Activated T-cell treated with anti-CD3 and anti-CD28 coated beads, Interleukin-2, amount 50 U/mL, for 72 hours (primary cell): ENCODE results near the gene ZBTB46. TPM values are rescaled to one million over a fixed set of nuclear protein-coding genes. Genes with fewer than 3 reads are reported as not detected.

Experiments used
- ATAC-seq, 2 donors: fragments of 150-1000 bp; cut with Tn5 transposase; replicated peaks in 1 of 2; 2 replicates each; pipeline ENCODE4 v1.10.0; 2021; ENCODE audit warnings: moderate library complexity in 2 of 2, mild to moderate bottlenecking in 1 of 2
- DNase-seq, 2 donors: peaks; one replicate each; pipeline ENCODE4 v3.0.0; 2021 to 2022; ENCODE audit warnings: mixed read lengths in 1 of 2
- H3K27ac Mint-ChIP-seq: one replicate; pipeline ENCODE4 v1.8.0; 2022; ENCODE audit warnings: mild to moderate bottlenecking, moderate library complexity, mixed read lengths
- H3K27me3 Mint-ChIP-seq: one replicate; pipeline ENCODE4 v1.8.0; 2022; ENCODE audit warnings: low read depth, mixed read lengths
- H3K36me3 Mint-ChIP-seq, 2 donors: one replicate each; pipeline ENCODE4 v1.8.0; 2022; ENCODE audit warnings: mixed read lengths in 2 of 2, mild to moderate bottlenecking in 1 of 2; ENCODE audit not compliant: insufficient read depth in 2 of 2
- H3K4me1 Mint-ChIP-seq: one replicate; pipeline ENCODE4 v1.8.0; 2022; ENCODE audit warnings: low read depth, mixed read lengths
- H3K4me3 Mint-ChIP-seq, 2 donors: one replicate each; pipeline ENCODE4 v1.8.0; 2022; ENCODE audit warnings: mild to moderate bottlenecking in 2 of 2, mixed read lengths in 2 of 2, moderate library complexity in 2 of 2
- H3K9me3 Mint-ChIP-seq, 2 donors: one replicate each; pipeline ENCODE4 v1.8.0; 2022; ENCODE audit warnings: mixed read lengths in 2 of 2
- total RNA-seq, 2 donors: library from RNA; stranded (reverse); gene quantifications; one replicate each; pipeline ENCODE4 v1.2.3, GENCODE V29; 2022

Gene ZBTB46
- total RNA-seq, 2 donors from 2014 or later = 2.7 to 8.2 TPM

DNA sequence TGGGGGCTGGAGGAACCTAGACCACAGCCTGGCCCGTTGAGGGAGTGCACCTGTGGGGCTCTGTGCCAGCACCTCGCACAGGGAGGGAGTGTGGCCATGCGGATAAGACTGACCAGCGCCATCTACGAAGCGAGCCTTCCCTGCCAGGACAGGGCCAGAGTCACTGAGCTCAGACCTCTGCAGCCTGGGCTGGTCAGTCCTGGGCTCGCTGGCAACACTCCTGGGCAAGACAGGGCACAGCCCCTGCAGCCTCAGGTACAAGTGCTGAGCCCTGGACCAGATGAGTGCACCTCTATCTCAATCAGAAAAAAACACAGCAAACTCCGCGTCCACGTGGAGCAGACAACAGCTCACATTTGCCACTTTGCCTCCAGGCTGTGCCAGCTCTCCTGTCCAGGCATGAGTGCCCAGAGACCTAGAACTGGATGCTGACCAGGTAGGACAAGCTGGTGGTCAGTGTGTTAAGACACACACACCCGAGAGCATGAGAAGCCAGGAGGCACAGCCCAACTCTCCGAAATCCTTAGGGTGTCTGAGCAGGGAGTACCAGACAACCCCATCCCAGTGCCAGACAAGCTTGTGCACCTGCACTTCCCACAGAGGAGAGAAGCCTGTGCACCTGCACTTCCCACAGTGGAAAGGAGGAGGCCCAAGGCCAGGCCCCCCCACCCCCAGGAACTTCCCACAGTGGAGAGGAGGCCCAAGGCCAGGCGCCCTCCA, 128.2 kb downstream of the ZBTB46 start:
- Mint-ChIP-seq H3K27ac (no peak overlapping the region), H3K9me3 (no peaks in the 10 kb centered on the region), H3K36me3 (peaks cover 1 to 8% of the 10 kb centered on the region in 2 donors), H3K4me3 (no peak overlapping the region), H3K27me3 (no peaks in the 10 kb centered on the region), H3K4me1 (peaks cover 15% of the 10 kb centered on the region)
- ATAC-seq (no peak), DNase-seq (no peak)

DNA sequence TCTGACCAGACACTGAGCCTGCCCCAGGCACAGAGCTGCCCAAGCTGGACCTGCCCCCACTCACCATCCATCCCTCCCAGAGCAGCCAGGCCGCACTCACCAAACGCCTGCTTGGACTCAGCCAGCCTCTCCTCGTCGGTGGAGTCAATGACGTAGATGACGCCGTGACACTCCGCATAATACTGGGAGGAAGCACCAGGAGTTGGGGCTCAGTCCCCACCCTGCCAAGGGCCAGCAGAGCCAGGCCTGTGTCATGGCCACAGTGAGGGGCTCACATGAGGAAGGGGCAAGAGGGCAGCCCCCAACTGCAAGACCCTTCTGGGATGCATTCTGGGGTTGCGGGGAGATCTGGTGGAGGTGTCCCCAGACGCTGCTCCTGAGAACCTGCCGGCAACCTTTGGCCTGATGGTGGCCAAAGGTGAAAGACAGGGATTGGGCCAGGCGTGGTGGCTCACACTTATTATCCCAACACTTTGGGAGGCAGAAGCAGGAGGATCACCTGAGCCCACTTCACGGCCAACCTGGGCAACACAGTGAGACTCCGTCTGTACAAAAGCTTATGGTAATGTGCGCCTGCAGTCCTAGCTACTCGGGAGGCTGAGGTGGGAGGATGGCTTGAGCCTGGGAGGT, 128.9 kb downstream of the ZBTB46 start:
- no peak for ATAC-seq
- DNase-seq = no peak
- Mint-ChIP-seq H3K9me3 (no peaks in the 10 kb centered on the region), H3K27me3 (no peaks in the 10 kb centered on the region), H3K4me3 (no peak overlapping the region), H3K36me3 (peaks cover 1 to 8% of the 10 kb centered on the region in 2 donors), H3K4me1 (peaks cover 15% of the 10 kb centered on the region), H3K27ac (peak overlapping the region; percentile 60)

DNA sequence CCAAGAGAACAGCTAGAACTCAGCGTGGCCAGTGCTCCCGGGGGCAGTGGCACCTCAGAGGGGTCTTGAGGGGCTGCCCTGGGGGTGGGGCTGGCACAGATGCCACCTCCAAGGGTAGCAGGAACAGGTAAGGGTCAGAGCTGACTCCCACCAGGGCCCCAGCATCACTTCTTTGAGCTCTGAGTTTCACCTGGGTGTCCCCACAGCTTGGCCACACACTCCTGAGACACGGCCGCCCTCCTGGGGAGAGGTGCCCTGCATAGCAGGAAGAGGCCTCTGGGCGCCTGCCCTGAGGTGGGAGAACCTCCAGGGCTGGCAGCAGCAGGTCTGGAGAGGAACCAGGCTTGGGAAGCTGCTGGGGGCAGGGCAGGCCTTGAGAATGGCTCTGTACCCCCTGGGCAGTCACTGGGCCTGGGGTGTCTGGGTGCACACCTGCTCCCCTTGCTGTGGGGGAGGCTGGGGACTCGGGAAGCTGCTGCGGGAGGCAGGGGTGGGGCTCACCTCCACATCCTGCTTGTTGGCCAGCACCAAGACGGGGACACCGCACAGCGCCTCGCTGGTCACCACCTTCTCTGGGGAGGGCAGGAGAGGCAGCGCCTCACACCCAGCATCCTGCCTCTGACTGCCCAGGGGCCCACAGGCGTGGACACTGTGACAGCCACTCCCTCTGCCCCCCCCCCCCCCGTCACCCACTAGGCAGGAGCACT, 129.6 kb downstream of the ZBTB46 start:
- Mint-ChIP-seq H3K36me3 (peaks cover 1 to 7% of the 10 kb centered on the region in 2 donors), H3K4me1 (peaks cover 12% of the 10 kb centered on the region), H3K27ac (peak overlapping the region; percentile 57), H3K4me3 (no peak overlapping the region), H3K9me3 (no peaks in the 10 kb centered on the region), H3K27me3 (no peaks in the 10 kb centered on the region)
- ATAC-seq (no peak), DNase-seq (no peak)

DNA sequence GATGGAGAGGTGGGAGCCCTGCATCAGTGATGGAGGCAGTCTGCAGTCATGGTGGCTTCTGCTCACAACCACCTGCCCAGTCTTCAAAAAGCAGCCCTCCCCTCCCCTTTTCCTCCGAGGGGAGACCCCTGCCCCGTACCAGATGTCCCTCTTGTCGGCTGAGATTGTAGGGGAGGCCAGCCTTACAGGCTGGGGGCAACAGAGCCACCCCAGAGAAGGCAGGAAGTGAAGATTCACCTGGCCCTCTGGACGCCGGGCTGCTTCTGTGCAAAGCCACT, 130.1 kb downstream of the ZBTB46 start:
- peak overlapping the region; percentile 57 for H3K27ac Mint-ChIP-seq
- H3K9me3 Mint-ChIP-seq = no peaks in the 10 kb centered on the region
- ATAC-seq (no peak), DNase-seq (no peak)
- peaks cover 12% of the 10 kb centered on the region for H3K4me1 Mint-ChIP-seq
- no peak overlapping the region for H3K4me3 Mint-ChIP-seq
- peaks cover 1 to 4% of the 10 kb centered on the region in 2 donors for H3K36me3 Mint-ChIP-seq
- no peaks in the 10 kb centered on the region for H3K27me3 Mint-ChIP-seq

DNA sequence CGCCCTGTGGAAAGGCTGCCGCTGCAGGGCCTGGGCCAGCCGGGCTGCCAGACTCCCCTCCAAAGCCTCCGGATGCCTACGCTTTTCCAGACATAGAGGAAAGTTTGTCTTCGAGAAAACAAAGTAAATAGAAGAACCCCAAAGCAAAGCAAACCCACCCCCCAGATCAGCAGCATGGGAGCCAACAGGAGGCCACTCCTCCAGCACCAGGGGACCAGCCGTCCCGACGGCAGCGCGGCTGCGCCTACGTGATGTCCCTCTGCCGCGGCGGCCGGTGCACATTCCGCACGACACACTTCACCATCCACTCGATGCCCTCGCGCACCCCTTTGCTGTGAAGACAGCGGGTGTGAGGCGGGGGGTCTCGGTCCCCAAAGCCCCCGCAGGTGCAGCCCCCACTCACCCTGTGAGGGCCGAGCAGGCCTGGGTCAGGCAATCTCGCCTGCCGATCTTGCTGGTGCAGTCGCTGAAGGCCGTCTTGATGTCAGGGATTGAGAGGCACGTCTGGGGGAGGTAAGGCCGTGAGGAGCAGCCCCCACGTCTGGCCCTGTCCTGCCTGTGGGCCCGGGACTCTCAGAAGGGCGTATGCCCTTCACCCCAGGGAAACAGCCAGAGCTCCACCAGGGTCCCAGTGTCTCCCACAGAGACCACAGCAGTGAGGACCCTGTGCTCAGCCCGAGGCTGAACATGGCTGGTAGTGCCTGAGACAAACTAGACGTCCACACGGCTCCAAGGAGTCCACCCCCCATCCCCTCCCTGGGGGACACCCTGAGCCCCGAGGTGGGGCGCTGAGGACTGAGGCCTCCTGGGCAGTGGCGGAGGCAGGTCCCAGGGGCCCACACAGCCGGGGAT, 130.6 kb downstream of the ZBTB46 start:
- Mint-ChIP-seq H3K36me3 (peaks cover 1 to 3% of the 10 kb centered on the region in 2 donors), H3K27me3 (no peaks in the 10 kb centered on the region), H3K4me3 (no peak overlapping the region), H3K4me1 (peaks cover 12% of the 10 kb centered on the region), H3K9me3 (no peaks in the 10 kb centered on the region), H3K27ac (peak overlapping the region; percentile 73)
- DNase-seq (no peak), ATAC-seq (no peak)

DNA sequence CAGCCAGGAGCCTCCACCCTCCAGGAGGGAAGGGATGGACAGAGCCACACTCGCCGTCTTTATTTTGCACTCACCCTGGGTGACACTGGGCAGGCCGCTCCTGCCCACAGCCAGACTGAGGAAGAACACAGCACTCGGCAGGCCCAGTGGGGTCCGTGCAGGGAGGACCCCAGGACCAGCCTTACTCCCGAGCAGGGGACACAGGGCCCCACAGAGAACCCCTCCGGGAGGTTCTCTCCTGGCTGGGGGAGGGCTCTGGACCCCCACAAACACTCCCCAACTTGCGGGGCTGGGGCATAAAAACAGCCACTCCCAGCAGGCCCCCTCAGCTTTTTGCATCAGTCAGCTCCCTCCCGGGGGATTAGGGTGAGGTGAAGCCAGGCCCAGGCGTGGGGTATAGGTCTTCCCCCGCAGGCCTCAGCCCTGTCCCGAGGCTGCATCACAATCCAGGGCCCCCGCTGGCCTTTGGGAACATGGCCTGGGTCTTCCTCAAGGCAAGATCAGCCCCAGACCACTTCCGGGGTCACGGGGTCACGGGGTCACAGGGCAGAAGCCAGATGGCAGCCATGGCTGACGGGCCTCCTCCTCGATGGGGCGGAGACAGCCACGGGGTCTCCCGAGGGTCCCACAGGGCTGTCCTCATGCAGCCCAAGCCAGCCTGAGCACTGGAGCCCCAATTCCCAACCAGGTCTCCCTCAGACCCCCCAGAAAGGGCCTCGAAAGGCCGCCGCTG, 131.4 kb downstream of the ZBTB46 start:
- Mint-ChIP-seq H3K27ac (peak overlapping the region; percentile 73), H3K4me3 (peak overlapping the region in 1 of 2 donors; percentile 59), H3K9me3 (no peaks in the 10 kb centered on the region), H3K4me1 (peaks cover 12% of the 10 kb centered on the region), H3K36me3 (no peaks in the 10 kb centered on the region), H3K27me3 (no peaks in the 10 kb centered on the region)
- no peak for ATAC-seq
- DNase-seq = no peak

DNA sequence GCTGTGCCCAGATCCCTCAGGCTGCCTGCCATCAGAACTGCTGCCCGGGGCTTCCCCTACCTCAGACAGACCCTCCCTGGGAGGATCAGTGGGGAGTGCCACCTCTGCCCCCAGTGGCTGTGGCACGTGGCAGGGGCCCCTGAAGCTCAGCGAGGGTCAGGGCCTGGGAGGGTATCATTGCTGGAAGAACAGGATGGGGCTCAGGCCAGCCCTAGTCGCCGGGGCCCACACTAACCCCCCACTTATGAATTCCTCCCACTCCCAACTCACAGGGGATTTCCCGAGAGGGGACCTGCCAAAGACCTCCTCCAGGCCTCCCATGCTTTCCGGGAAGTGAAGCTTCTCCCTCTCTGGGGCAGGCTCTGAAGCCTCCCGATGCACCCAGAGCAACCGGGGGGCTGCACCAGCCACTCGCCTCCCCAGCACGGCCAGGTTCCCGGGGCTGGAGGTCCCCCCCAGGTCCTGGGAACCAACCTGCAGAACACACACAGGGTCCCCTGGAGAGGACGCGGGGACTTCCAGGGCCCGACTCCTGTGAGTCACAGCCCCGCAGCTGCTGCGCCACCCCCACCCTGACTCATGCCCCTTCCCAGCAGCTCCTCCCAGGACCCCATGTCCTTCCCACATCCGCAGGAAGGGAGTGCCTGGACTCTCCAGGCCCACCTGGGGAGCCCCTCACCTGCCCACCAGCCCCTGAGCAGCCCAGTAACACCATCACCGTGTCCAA, 132.2 kb downstream of the ZBTB46 start:
- Mint-ChIP-seq H3K9me3 (no peaks in the 10 kb centered on the region), H3K27me3 (no peaks in the 10 kb centered on the region), H3K4me3 (peak overlapping the region; percentile 59 to 82), H3K36me3 (no peaks in the 10 kb centered on the region), H3K4me1 (peaks cover 12% of the 10 kb centered on the region), H3K27ac (no peak overlapping the region)
- ATAC-seq (peak; percentile 59 to 84), DNase-seq (peak; percentile 60 to 67)

DNA sequence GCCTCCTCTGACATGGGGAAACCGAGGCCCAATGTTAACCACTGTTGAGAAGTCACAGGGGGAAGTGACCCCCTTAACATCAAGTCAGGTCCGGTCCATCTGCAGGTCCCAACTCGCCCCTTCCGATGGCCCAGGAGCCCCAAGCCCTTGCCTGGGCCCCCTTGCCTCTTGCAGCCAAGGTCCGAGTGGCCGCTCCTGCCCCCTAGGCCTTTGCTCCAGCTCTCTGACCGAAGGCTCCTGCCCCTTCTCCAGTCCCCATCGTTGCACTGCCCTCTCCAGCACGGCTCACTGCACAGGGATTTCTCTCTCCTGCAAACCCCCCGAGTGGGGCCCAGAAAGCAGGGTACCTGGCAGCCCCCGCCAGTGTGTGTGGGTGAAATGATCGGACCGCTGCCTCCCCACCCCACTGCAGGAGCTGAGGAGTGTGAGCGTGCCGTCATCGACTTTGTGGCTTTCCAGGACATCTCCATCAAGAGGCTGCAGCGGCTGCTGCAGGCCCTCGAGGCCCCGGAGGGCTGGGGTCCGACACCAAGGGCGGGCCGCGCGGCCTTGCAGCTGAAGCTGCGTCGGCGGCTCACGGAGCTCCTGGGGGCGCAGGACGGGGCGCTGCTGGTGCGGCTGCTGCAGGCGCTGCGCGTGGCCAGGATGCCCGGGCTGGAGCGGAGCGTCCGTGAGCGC, 133.1 kb downstream of the ZBTB46 start:
- Mint-ChIP-seq H3K4me1 (peaks cover 12% of the 10 kb centered on the region), H3K36me3 (peaks cover 2% of the 10 kb centered on the region in 2 donors), H3K4me3 (peak overlapping the region in 1 of 2 donors; percentile 18), H3K9me3 (no peaks in the 10 kb centered on the region), H3K27me3 (no peaks in the 10 kb centered on the region), H3K27ac (no peak overlapping the region)
- DNase-seq = no peak
- no peak for ATAC-seq

DNA sequence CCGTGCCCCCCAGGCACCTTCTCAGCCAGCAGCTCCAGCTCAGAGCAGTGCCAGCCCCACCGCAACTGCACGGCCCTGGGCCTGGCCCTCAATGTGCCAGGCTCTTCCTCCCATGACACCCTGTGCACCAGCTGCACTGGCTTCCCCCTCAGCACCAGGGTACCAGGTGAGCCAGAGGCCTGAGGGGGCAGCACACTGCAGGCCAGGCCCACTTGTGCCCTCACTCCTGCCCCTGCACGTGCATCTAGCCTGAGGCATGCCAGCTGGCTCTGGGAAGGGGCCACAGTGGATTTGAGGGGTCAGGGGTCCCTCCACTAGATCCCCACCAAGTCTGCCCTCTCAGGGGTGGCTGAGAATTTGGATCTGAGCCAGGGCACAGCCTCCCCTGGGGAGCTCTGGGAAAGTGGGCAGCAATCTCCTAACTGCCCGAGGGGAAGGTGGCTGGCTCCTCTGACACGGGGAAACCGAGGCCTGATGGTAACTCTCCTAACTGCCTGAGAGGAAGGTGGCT, 133.7 kb downstream of the ZBTB46 start:
- no peaks in the 10 kb centered on the region for H3K9me3 Mint-ChIP-seq
- H3K36me3 Mint-ChIP-seq = peaks cover 2 to 5% of the 10 kb centered on the region in 2 donors
- no peaks in the 10 kb centered on the region for H3K27me3 Mint-ChIP-seq
- peaks cover 12% of the 10 kb centered on the region for H3K4me1 Mint-ChIP-seq
- DNase-seq = no peak
- ATAC-seq = no peak
- peak overlapping the region; percentile 32 to 37 for H3K4me3 Mint-ChIP-seq
- H3K27ac Mint-ChIP-seq = no peak overlapping the region

DNA sequence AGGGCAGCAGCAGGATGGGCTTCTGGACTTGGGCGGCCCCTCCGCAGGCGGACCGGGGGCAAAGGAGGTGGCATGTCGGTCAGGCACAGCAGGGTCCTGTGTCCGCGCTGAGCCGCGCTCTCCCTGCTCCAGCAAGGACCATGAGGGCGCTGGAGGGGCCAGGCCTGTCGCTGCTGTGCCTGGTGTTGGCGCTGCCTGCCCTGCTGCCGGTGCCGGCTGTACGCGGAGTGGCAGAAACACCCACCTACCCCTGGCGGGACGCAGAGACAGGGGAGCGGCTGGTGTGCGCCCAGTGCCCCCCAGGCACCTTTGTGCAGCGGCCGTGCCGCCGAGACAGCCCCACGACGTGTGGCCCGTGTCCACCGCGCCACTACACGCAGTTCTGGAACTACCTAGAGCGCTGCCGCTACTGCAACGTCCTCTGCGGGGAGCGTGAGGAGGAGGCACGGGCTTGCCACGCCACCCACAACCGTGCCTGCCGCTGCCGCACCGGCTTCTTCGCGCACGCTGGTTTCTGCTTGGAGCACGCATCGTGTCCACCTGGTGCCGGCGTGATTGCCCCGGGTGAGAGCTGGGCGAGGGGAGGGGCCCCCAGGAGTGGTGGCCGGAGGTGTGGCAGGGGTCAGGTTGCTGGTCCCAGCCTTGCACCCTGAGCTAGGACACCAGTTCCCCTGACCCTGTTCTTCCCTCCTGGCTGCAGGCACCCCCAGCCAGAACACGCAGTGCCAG, 134.3 kb downstream of the ZBTB46 start, which contains the start of gene TNFRSF6B:
Gene TNFRSF6B, plus strand, starts transcription at position 25 of the 729 bp plus-strand sequence. Its CDS starts 116 bp downstream, at position 141.
- no peaks in the 10 kb centered on the region for H3K9me3 Mint-ChIP-seq
- ATAC-seq = peak; percentile 3 to 16
- no peaks in the 10 kb centered on the region for H3K27me3 Mint-ChIP-seq
- peaks cover 2 to 6% of the 10 kb centered on the region in 2 donors for H3K36me3 Mint-ChIP-seq
- H3K27ac Mint-ChIP-seq = no peak within 1 kb of the TSS
- no peak for DNase-seq
- H3K4me3 Mint-ChIP-seq = peak within 1 kb of the TSS; percentile 32 to 37
- peaks cover 12% of the 10 kb centered on the region for H3K4me1 Mint-ChIP-seq

DNA sequence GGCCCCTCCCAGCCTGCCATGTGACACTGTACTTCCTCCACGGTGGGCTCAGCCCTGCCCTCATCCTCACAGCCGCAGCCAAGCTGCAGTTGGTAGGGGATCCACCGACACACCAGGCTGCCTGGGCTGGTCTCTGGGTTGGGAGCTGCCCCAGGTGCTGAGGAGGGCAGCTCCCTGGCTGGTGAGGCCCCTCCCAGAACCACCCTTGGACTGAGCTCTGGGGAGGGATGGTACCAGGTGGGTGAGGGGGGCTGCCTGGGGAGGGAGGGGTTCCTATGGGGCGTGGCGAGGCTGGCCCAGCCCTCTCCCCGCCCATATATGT, 134.8 kb downstream of the ZBTB46 start:
- Mint-ChIP-seq H3K4me1 (peaks cover 12% of the 10 kb centered on the region), H3K9me3 (no peaks in the 10 kb centered on the region), H3K4me3 (peak overlapping the region in 1 of 2 donors; percentile 31), H3K36me3 (peaks cover 2 to 6% of the 10 kb centered on the region in 2 donors), H3K27me3 (no peaks in the 10 kb centered on the region), H3K27ac (no peak overlapping the region)
- DNase-seq = no peak
- peak; percentile 32 to 38 for ATAC-seq
